IPS-18c (cell line): Measurements from ENCODE around the gene PACC1.
"Not testable (repeated sequence)": the region's sequence is repeated elsewhere in the genome, so short reads cannot be mapped to it uniquely, and the experiment has no call there.

Experiments used
- H3K4me3 ChIP-seq: 2 replicates; pipeline ENCODE4 v1.7.0; 2013; ENCODE audit warnings: low read depth, mild to moderate bottlenecking, low read length, moderate library complexity; ENCODE audit not compliant: insufficient read depth
- H3K9me3 ChIP-seq: one replicate; pipeline ENCODE4 v1.6.1; 2013; ENCODE audit warnings: mild to moderate bottlenecking, low read length, moderate library complexity; ENCODE audit not compliant: control insufficient read depth, insufficient read depth

Gene PACC1

DNA sequence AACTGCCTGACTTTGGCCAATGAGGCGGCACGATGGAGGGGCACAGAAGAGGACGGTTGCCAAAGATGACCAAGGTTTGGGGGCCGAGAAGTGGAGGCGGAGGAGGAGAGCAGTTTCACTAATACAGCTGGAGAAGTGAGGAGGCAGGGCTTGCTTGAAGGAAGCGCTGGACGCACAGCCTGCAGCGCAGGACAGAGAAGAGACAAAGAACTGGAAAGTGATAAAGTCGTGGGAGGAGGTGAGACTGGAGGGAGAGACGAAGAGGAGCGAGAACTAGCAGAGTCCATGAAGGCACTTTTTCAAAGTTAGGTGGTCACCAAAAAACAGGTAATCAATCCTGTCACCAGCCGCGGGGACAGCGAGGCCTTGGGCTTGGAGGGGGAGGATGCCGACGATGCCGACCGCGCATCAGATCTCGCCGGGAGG lies 771 bp downstream of the PACC1 start:
- Histone ChIP-seq H3K9me3 (no peaks in the 10 kb centered on the region), H3K4me3 (peak overlapping the region; percentile 78)

DNA sequence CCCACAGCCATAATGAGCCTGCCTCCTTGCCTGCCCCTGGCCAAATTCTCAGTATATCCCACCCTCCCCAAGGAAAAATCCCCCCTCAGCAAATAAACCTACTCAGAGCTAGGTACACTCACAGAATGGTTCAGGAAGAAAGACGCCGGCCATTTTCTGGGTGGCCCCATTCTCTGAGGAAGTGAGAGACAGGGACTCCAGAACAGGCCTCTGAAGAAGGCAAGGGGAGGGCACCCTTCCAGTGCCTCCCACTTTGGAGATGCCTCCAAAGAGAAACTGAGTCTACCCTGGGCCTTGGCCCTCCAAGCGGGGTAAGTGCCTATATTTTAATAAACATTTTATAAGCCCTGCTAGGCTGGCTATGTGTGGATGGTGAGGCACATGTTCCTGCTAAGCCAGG lies 2.3 kb downstream of the PACC1 start:
- Histone ChIP-seq H3K4me3 (no peak overlapping the region), H3K9me3 (no peaks in the 10 kb centered on the region)

DNA sequence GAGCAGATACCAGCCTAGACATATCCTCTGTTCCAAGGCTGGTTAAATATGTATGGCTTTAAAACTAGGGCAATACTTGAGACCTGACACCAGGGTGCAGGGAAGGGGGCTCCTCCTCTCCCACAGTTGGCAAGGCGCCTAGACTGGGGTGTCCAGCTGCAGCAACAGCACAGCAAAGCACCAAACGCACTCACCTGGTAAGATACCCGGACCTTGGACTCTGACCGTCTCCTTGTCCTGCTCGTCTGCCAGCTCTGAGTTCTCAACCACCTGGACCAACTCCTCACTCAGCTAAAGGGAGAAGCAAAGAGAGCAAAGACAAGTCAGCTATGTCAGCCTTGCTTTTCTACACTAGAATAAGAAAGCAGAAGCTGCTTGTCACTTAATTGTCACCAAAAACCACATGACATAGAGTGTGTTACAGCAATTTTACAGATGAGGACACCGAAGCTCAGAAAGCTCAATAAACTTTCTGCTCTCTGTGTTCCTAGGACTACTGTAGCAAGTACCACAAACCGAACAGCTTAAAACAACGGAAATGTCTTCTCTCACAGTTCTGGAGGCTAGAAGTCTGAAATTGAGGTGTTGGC lies 4.4 kb downstream of the PACC1 start:
- no peaks in the 10 kb centered on the region for H3K9me3 ChIP-seq

DNA sequence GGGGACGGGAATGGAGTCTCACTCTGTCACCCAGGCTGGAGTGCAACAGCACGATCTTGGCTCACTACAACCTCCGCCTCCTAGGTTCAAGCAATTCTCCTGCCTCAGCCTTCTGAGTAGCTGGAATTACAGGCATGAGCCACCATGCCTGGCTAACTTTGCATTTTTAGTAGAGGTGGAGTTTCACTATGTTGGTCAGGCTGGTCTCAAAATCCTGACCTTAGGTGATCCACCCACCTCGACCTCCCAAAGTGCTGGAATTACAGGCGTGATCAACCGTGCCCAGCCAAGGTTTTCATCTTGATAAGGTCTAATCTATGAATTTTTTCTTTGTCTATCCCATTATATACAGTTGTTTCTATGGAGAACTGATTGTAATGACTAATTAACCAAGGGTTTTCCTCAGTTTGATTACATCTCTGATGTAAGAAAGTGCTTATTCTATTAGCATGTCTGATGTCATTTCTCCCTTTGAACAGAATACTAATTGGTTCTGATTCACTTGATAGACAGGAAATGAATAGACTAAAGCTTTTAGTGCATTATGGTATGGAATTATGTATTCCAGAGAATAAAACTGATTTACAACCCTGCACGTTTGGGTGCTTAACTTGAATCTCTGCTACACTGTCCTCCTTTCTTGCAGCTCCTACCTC lies 11.9 kb downstream of the PACC1 start:
- H3K4me3 ChIP-seq, result no peak overlapping the region

More for the DNA sequence above, 4.4 kb downstream of the PACC1 start:
- H3K4me3 ChIP-seq, result no peak overlapping the region; the same call in 1 of the 2 replicates

GRCh38 chr1:212401838-212402582 lies 12.7 kb downstream of the PACC1 start:
- Histone ChIP-seq H3K9me3 (no peaks in the 10 kb centered on the region), H3K4me3 (no peak overlapping the region)

More for the DNA sequence above, 11.9 kb downstream of the PACC1 start:
- H3K9me3 ChIP-seq, result no peaks in the 10 kb centered on the region

GRCh38 chr1:212401042-212401441 lies 13.6 kb downstream of the PACC1 start:
- H3K4me3 ChIP-seq, result no peak overlapping the region
- no peaks in the 10 kb centered on the region for H3K9me3 ChIP-seq

GRCh38 chr1:212397171-212397570 lies 17.5 kb downstream of the PACC1 start:
- Histone ChIP-seq H3K9me3 (no peaks in the 10 kb centered on the region), H3K4me3 (no peak overlapping the region)

DNA sequence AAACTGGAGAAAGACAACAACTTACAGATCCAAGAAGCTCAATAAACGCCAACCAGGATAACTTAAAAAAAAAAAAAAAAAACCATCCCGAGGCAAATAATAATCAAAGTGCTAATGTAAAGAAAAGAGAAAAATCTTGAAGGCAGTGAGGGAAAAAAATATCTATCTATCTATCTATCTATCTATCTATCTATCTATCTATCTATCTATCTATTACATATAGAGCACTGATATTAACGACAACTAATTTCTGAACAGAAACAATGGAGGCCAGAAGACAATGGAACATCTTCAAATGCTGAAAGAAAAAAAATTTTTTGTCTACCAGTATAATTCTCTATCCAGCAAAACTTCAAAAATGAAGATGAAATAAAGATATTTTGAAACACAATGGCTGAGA lies 18.0 kb downstream of the PACC1 start:
- Histone ChIP-seq H3K9me3 (peaks cover under 1% of the 10 kb centered on the region), H3K4me3 (no peak overlapping the region)

GRCh38 chr1:212395678-212396437 lies 18.8 kb downstream of the PACC1 start:
- not testable (repeated sequence) for H3K4me3 ChIP-seq, H3K9me3 ChIP-seq

- Histone ChIP-seq H3K9me3 (peaks cover 8% of the 10 kb centered on the region), H3K4me3 (no peak overlapping the region)
Observed at GRCh38 chr1:212388985-212389716, 25.5 kb downstream of the PACC1 start.

DNA sequence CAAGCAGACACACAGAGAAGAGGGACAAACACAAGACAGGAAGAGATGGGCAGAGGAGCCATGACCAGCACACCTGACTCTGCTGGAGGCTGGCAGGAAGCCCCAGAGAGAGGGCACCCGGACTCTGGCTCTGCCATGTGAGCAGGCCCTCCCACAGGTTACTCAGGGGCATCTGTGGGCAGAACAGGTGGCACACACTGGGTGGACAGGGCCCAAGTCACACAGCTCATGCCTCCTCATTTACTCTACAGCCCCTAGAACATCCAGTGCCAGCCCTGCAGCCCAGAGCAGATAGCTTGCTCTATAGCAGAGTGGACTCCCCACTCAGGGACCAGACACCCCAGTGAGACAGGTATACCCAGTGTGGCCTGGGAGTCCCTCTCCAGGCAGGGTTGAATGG lies 28.7 kb downstream of the PACC1 start:
- no peak overlapping the region for H3K4me3 ChIP-seq
- H3K9me3 ChIP-seq, result peaks cover 6% of the 10 kb centered on the region

GRCh38 chr1:212381397-212382035 lies 33.2 kb downstream of the PACC1 start:
- H3K9me3 ChIP-seq, result peaks cover 5% of the 10 kb centered on the region

GRCh38 chr1:212379366-212379765 lies 35.3 kb downstream of the PACC1 start:
- Histone ChIP-seq H3K9me3 (peaks cover 5% of the 10 kb centered on the region), H3K4me3 (no peak overlapping the region)

More at GRCh38 chr1:212381397-212382035, 33.2 kb downstream of the PACC1 start:
- no peak overlapping the region for H3K4me3 ChIP-seq

- peaks cover 3% of the 10 kb centered on the region for H3K9me3 ChIP-seq
- H3K4me3 ChIP-seq, result no peak overlapping the region
Observed at GRCh38 chr1:212377644-212378043, 37.0 kb downstream of the PACC1 start.

- Histone ChIP-seq H3K9me3 (peaks cover 3% of the 10 kb centered on the region), H3K4me3 (no peak overlapping the region)
Observed at GRCh38 chr1:212375986-212376385, 38.7 kb downstream of the PACC1 start.

GRCh38 chr1:212368073-212368484 lies 46.6 kb downstream of the PACC1 start:
- peaks cover 2% of the 10 kb centered on the region for H3K9me3 ChIP-seq
- no peak overlapping the region for H3K4me3 ChIP-seq
